Measurements from ENCODE around the gene KIAA1217.
"Not testable (repeated sequence)": the region's sequence is repeated elsewhere in the genome, so short reads cannot be mapped to it uniquely, and the experiment has no call there.

Gene KIAA1217

GRCh38 chr10:24462889-24463552, 254.1 kb downstream of the KIAA1217 start:
- no peak for DNase-seq (ENCODE audit: low read depth in 3 of 3, low spot score in 1 of 3)

GRCh38 chr10:24463611-24464426, 254.9 kb downstream of the KIAA1217 start:
- no peak for DNase-seq (ENCODE audit: low read depth in 3 of 3, low spot score in 1 of 3)

DNA sequence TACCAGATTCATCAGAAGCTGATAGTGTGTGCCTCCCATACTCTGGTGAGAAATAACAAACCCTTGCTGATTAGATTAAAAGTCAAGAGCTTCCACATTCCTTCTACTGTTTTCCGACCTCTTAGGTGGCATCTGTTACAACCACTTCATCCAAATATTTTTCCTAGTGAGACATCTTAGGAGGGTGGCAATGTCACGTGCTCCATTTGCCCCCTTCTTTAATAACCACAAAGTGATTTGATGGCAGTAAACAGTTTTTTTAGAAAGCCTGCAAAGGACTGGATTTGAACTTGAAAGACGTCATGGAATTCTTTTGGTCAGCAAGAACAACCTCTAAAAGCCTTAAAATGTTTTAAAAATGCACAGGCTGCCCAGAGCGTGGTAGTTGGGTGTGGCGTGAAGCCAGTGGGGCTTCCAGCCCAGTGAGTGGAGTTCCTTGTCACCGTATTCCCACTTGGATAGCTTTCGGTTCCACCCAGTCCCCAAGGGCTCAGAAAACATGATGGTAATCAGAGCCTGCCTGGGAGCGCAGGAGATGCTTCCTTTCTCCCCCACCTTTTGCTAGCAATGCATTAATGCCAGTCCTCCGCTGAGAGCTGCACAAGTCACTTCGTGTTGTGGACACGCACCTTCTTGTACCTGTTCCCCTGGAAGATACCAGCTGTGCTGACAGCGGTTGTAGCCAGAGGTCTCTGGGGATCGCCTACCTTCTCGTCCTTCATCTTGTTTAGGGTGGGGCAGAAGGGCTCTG, 256.4 kb downstream of the KIAA1217 start:
- DNase-seq (ENCODE audit: low read depth in 3 of 3, low spot score in 1 of 3): no peak

- peak in 1 of 3 donors; percentile 7 for DNase-seq (ENCODE audit: low read depth in 3 of 3, low spot score in 1 of 3)
Measured at GRCh38 chr10:24465891-24466818, 257.2 kb downstream of the KIAA1217 start.

GRCh38 chr10:24467136-24467535, 258.2 kb downstream of the KIAA1217 start:
- no peak for DNase-seq (ENCODE audit: low read depth in 3 of 3, low spot score in 1 of 3)

GRCh38 chr10:24467605-24468004, 258.7 kb downstream of the KIAA1217 start:
- no peak for DNase-seq (ENCODE audit: low read depth in 3 of 3, low spot score in 1 of 3)

DNA sequence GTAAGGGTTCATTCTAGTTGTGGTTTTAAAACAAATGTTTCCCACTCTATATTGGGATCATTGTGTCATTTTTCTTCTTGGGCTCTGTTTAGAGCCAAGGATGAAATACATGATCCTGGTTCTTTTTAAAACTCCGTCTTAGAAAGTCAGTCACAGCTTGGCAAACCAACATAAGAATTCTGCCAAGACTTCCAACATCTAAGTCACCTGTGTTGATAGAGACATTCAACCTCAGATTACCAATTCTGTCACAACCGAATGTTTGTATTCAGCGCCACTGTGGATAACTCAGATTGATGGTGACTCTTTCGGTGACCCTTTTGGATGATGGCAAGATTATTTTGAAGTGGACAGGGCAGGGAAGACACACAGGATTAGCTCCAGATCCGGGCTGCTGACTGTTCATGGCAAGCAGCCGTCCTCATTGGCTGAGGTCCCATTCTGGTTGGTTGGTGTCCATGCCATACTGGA, 259.4 kb downstream of the KIAA1217 start:
- DNase-seq (ENCODE audit: low read depth in 3 of 3, low spot score in 1 of 3): no peak

GRCh38 chr10:24469993-24470392, 261.1 kb downstream of the KIAA1217 start:
- DNase-seq (ENCODE audit: low read depth in 3 of 3, low spot score in 1 of 3): no peak

DNA sequence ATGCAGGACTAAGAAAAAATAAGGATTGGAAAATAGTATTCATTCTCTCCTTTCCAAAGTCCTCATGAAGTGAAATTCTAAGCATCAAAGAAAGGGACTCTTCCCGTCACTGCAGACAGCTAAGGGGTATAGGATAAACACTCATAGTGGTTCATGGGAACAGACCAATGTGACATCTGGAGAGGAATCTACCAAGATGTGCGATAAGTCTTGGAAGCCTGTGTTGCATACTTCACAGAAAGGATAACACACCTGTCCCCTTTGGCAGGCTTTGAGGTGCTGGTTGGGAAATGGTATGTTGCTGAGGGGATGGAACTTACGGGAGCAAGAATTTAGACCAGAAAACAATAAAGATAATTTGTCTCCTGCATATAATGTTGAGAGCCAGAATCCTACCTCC, 266.7 kb downstream of the KIAA1217 start:
- no peak for DNase-seq (ENCODE audit: low read depth in 3 of 3, low spot score in 1 of 3)

GRCh38 chr10:24476913-24477701, 268.2 kb downstream of the KIAA1217 start:
- DNase-seq (ENCODE audit: low read depth in 3 of 3, low spot score in 1 of 3): no peak

- DNase-seq (ENCODE audit: low read depth in 3 of 3, low spot score in 1 of 3): no peak
Measured at GRCh38 chr10:24477915-24478314, 269.0 kb downstream of the KIAA1217 start.

DNA sequence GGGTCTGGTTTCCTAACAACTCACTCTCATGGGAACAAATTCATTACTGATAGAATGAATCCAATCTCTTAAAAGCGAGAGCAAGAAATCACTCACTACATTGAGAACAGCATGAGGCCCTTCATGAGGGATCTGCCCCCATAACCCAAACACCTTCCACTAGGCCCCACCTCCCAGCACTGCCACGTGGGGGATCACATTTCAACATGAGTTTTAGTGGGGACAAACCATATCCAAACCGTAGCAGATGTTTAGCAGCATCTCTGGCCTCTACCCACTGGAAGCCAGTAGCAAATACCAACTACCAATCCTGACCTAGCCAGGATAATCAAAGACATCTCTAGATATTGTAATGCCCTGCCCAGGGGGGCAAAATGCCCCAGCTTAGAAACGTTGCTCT, 270.9 kb downstream of the KIAA1217 start:
- no peak for DNase-seq (ENCODE audit: low read depth in 3 of 3, low spot score in 1 of 3)

DNA sequence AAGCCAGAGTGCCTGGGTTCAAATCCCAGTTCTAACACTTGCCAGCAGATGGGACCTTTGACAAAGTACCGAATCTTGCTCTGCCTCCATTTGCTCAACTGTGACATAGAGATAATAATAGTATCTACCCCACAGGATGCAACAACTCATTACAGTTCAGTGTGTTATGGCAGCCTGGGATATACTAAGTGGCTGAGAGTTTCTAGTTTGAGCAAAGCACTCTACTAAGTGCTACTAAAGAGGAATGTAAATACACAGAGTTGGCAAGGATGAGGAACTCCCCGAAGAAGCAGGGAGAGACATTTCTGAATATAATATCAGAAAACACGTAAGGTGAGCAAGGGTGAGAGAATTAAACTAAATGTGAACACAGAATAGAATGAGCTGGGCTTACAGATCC, 271.5 kb downstream of the KIAA1217 start:
- DNase-seq (ENCODE audit: low read depth in 3 of 3, low spot score in 1 of 3): no peak

DNA sequence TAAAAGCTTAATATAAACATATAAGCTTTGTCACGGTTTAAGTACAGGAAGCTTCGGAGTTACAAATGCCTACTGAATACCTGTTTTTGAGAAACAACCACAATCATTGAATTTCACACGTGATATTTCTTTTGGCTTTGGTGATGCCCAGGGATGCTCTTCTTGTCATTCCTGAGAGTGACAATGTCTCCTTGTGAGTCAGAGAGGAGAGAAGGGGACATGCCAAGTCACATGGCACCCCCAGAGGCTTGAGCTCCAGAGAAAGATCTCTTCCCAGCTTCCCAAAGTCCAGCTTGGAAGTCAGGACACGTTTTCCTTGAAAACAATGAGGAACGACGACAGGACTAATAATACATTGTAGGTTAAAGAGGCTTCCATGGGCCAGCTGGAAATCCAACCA, 272.3 kb downstream of the KIAA1217 start:
- DNase-seq (ENCODE audit: low read depth in 3 of 3, low spot score in 1 of 3): no peak

DNA sequence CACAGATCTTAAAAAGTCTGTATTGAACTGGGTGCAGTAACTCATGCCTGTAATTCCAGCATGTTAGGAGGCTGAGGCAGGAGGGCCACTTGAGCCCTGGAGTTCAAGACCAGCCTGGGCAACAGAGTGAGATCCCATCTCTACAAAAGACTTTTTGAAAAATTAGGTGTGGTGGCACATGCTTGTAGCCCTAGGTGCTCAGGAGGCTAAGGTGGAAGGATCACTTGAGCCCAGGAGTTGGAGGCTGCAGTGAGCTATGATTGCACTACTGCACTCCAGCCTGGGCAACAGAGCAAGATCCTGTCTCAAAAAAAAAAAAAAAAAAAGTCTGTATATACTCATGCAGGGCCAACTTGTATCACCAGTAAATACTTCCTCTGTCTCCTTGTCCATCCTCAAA, 273.8 kb downstream of the KIAA1217 start:
- not testable (repeated sequence) for DNase-seq (ENCODE audit: low read depth in 3 of 3, low spot score in 1 of 3)

- DNase-seq (ENCODE audit: low read depth in 3 of 3, low spot score in 1 of 3): no peak
Measured at GRCh38 chr10:24483701-24484100, 274.8 kb downstream of the KIAA1217 start.

- no peak for DNase-seq (ENCODE audit: low read depth in 3 of 3, low spot score in 1 of 3)
Measured at GRCh38 chr10:24484771-24485170, 275.8 kb downstream of the KIAA1217 start.

DNA sequence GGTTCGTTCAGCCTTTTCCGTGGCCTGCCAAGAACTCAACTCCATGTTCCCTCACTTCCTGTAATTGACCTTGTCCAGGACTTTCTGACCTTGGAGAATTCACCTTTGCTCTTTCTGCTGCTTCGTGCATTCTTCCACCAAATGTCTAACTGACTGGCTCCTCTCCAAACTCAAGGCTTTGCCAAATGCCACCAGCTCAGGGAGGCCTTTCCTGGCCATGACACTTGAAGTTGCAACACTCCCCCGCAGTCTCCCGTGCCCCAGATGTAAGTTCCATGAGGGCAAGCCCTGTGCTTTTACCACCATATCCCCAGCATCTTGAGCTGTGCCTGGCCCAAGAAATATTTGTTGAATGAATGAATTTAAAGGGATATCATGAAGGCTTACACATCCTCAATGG, 276.4 kb downstream of the KIAA1217 start:
- no peak for DNase-seq (ENCODE audit: low read depth in 3 of 3, low spot score in 1 of 3)

GRCh38 chr10:24488631-24489030, 279.7 kb downstream of the KIAA1217 start:
- no peak for DNase-seq (ENCODE audit: low read depth in 3 of 3, low spot score in 1 of 3)

DNA sequence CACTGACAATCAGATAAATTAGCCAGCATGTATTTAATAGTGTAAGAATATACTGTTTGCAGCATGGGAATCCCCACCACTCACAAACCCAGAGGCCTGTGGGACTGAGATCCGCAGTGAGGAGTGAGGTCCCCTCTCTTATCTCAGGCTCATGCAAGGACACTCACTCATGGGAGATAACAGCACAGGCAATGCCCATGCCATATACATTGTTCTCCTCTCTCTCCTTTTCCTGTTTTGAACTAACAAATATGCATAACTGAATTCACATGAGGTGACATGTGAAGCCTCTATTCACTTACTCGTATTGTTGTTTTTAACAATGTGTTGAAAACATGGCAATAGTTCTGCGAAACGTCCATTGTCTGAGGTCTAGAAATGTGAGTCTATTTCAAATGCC, 284.2 kb downstream of the KIAA1217 start:
- no peak for DNase-seq (ENCODE audit: low read depth in 3 of 3, low spot score in 1 of 3)

Data from stimulated activated CD4-positive, alpha-beta T cell treated with anti-CD3 and anti-CD28 coated beads, TNF-alpha, amount 100 ng/mL, for 1 hour (primary cell).